GM18951 (cell line): ENCODE measurements around the gene AP3B2.

Source experiments
- POLR2A ChIP-seq: IDR thresholded peaks from 4 replicates; pipeline ENCODE4 v1.6.1; 2011; ENCODE audit warnings: mild to moderate bottlenecking; ENCODE audit not compliant: insufficient read length, insufficient read depth; ENCODE audit errors: extremely low read depth
- in situ Hi-C: fragments of 300-500 bp; cut with MboI; formaldehyde crosslinking; loops from one replicate; pipeline ENCODE4 v1.12.0; 2022; ENCODE audit warnings: low sequenced_read_pairs, mixed read lengths, inconsistent platforms; ENCODE audit not compliant: unreplicated experiment

The AP3B2 gene

GRCh38 chr15:82680200-82681102 lies 29.2 kb downstream of the AP3B2 start:
- TF ChIP-seq POLR2A: peak; percentile 39
- in situ Hi-C loops: no loop called here

GRCh38 chr15:82679626-82680199 lies 30.0 kb downstream of the AP3B2 start:
- no peak for TF ChIP-seq POLR2A
- in situ Hi-C loops: no loop called here

- no peak for TF ChIP-seq POLR2A
- in situ Hi-C loops: no loop called here
Measured at GRCh38 chr15:82677720-82678323, 31.9 kb downstream of the AP3B2 start.

GRCh38 chr15:82674873-82675272 lies 34.8 kb downstream of the AP3B2 start:
- no peak for TF ChIP-seq POLR2A

GRCh38 chr15:82670699-82671098 lies 39.0 kb downstream of the AP3B2 start:
- no peak for TF ChIP-seq POLR2A
- in situ Hi-C loops: no loop called here

More at GRCh38 chr15:82674873-82675272, 34.8 kb downstream of the AP3B2 start:
- in situ Hi-C loops: no loop called here

- TF ChIP-seq POLR2A: no peak
- in situ Hi-C loops: no loop called here
Measured at GRCh38 chr15:82666606-82667005, 43.1 kb downstream of the AP3B2 start.

- no peak for TF ChIP-seq POLR2A
- in situ Hi-C loops: no loop called here
Measured at GRCh38 chr15:82664021-82664420, 45.7 kb downstream of the AP3B2 start.

- in situ Hi-C loops: no loop called here
- no peak for TF ChIP-seq POLR2A
Measured at GRCh38 chr15:82663186-82663600, 46.5 kb downstream of the AP3B2 start.

GRCh38 chr15:82662641-82663040 lies 47.0 kb downstream of the AP3B2 start:
- in situ Hi-C loops: no loop called here
- TF ChIP-seq POLR2A: no peak

GRCh38 chr15:82660378-82660777 lies 49.3 kb downstream of the AP3B2 start:
- TF ChIP-seq POLR2A: no peak
- in situ Hi-C loops: no loop called here

- TF ChIP-seq POLR2A: no peak
- in situ Hi-C loops: no loop called here
Measured at GRCh38 chr15:82656641-82657266, 52.9 kb downstream of the AP3B2 start.

- no peak for TF ChIP-seq POLR2A
- in situ Hi-C loops: no loop called here
Measured at GRCh38 chr15:82655606-82656005, 54.1 kb downstream of the AP3B2 start.

GRCh38 chr15:82653483-82654168 lies 56.0 kb downstream of the AP3B2 start:
- TF ChIP-seq POLR2A: no peak
- in situ Hi-C loops: no loop called here

- in situ Hi-C loops: no loop called here
Measured at GRCh38 chr15:82651708-82652107, 58.0 kb downstream of the AP3B2 start.

More at GRCh38 chr15:82651708-82652107, 58.0 kb downstream of the AP3B2 start:
- TF ChIP-seq POLR2A: no peak
